Uterus (tissue), 4 donors: ENCODE results near the gene COL5A1. TPM values are rescaled to one million over a fixed set of nuclear protein-coding genes. Genes with fewer than 3 reads are reported as not detected.

Source experiments
- DNase-seq, 2 donors: peaks; one replicate each; pipeline ENCODE4 v3.0.0-alpha.2; 2019 to 2020
- H3K27ac ChIP-seq, 2 donors: fragments of 200-600 bp; sonication (generic); 1 replicate in 1 of 2; 2 replicates in 1 of 2; pipeline ENCODE4 v1.5.1; 2016 to 2018
- H3K27me3 ChIP-seq, 2 donors: fragments of 200-600 bp; sonication (generic); one replicate each; pipeline ENCODE4 v1.5.1; 2018 to 2019; ENCODE audit warnings: control low read depth in 1 of 2
- H3K36me3 ChIP-seq, 2 donors: fragments of 200-600 bp; sonication (generic); one replicate each; pipeline ENCODE4 v1.5.1; 2019; ENCODE audit warnings: control low read depth in 1 of 2
- H3K4me1 ChIP-seq, 2 donors: fragments of 200-600 bp; sonication (generic); one replicate each; pipeline ENCODE4 v1.5.1; 2018 to 2019; ENCODE audit warnings: control low read depth in 1 of 2
- H3K4me3 ChIP-seq, 2 donors: fragments of 200-600 bp; sonication (generic); 1 replicate in 1 of 2; 2 replicates in 1 of 2; pipeline ENCODE4 v1.5.1; 2018 to 2019; ENCODE audit warnings: mild to moderate bottlenecking in 1 of 2
- H3K9me3 ChIP-seq, 2 donors: fragments of 200-600 bp; sonication (generic); one replicate each; pipeline ENCODE4 v1.5.1; 2019; ENCODE audit warnings: control low read depth in 1 of 2
- POLR2A ChIP-seq, 2 donors: fragments of 450-650 bp; IDR thresholded peaks; one replicate each; pipeline ENCODE4 v1.6.1; 2016; ENCODE audit warnings: antibody characterized with exemption in 2 of 2, mild to moderate bottlenecking in 1 of 2, moderate library complexity in 1 of 2
- intact Hi-C: fragments of 100-400 bp; cut with DNase I; formaldehyde crosslinking; loops from one replicate; pipeline ENCODE4 v1.15.1; 2023; ENCODE audit warnings: low total_unique reads
- total RNA-seq, 4 donors: library from RNA; depleted of rRNA in 3 of 4; stranded (reverse); fragments of >200 nt in 3 of 4; gene quantifications; one replicate each; pipeline versions ENCODE4 v1.1.0 to v1.2.4, GENCODE V29; 2014 to 2023
- TF ChIP-seq, protein P1 (sequence below), 4 experiments: fragments of 200-600 bp in 2 of 4; fragments of 450-650 bp in 2 of 4; sonication (generic) in 2 of 4; IDR thresholded peaks; one replicate each; pipeline ENCODE4 v1.5.1; 2016 to 2019; ENCODE audit warnings: antibody characterized with exemption in 4 of 4, mild to moderate bottlenecking in 2 of 4, moderate library complexity in 1 of 4
- donor health status: DM: yes; HTN: yes; CAD: no.

The COL5A1 gene
- total RNA-seq, 4 donors from 2014 or later: 21.2 to 604 (median 129) TPM

DNA sequence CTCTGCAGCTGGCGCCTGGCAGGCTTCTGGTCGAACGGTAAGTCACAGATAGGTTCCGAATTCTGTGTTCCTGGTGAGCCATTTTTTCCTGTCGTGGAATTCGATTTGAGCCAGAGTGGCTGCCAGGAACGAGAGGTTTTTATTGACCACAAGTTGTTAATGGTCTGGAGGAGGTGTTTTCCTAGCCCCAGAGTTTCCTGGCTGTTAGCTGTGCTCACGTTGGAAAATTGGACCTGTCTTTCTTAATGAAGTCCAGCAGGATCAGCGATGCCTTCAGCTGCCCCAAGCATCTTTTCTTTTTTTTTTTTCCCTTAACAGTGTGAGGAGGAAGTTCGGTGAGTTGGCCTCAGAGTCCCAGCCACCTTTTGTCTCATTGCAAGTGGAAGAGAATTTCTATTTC is 62.9 kb downstream of the COL5A1 start:
- peak overlapping the region; percentile 90 to 95 for H3K27ac ChIP-seq
- peaks cover 21 to 43% of the 10 kb centered on the region in 2 donors for H3K4me1 ChIP-seq
- no peak for DNase-seq

GRCh38 chr9:134705786-134706185 is 64.2 kb downstream of the COL5A1 start:
- no peaks in the 10 kb centered on the region for H3K36me3 ChIP-seq
- H3K4me3 ChIP-seq: no peak overlapping the region
- intact Hi-C loops: no loop called here
- no peak for DNase-seq
- TF ChIP-seq POLR2A (IDR thresholded peaks at IDR 0.05): no peak
- TF ChIP-seq, protein P1, sequence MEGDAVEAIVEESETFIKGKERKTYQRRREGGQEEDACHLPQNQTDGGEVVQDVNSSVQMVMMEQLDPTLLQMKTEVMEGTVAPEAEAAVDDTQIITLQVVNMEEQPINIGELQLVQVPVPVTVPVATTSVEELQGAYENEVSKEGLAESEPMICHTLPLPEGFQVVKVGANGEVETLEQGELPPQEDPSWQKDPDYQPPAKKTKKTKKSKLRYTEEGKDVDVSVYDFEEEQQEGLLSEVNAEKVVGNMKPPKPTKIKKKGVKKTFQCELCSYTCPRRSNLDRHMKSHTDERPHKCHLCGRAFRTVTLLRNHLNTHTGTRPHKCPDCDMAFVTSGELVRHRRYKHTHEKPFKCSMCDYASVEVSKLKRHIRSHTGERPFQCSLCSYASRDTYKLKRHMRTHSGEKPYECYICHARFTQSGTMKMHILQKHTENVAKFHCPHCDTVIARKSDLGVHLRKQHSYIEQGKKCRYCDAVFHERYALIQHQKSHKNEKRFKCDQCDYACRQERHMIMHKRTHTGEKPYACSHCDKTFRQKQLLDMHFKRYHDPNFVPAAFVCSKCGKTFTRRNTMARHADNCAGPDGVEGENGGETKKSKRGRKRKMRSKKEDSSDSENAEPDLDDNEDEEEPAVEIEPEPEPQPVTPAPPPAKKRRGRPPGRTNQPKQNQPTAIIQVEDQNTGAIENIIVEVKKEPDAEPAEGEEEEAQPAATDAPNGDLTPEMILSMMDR (IDR thresholded peaks at IDR 0.05): no peak
- H3K4me1 ChIP-seq: peaks cover 21 to 51% of the 10 kb centered on the region in 2 donors
- no peaks in the 10 kb centered on the region for H3K27me3 ChIP-seq
- H3K9me3 ChIP-seq: no peaks in the 10 kb centered on the region
- H3K27ac ChIP-seq: peak overlapping the region; percentile 90 to 95

More for the DNA sequence above, 62.9 kb downstream of the COL5A1 start:
- intact Hi-C loops: no loop called here
- H3K9me3 ChIP-seq: no peaks in the 10 kb centered on the region
- no peaks in the 10 kb centered on the region for H3K36me3 ChIP-seq
- no peak overlapping the region for H3K4me3 ChIP-seq
- H3K27me3 ChIP-seq: no peaks in the 10 kb centered on the region
- no peak for TF ChIP-seq POLR2A (IDR thresholded peaks at IDR 0.05)
- TF ChIP-seq, protein P1 (IDR thresholded peaks at IDR 0.05): no peak

DNA sequence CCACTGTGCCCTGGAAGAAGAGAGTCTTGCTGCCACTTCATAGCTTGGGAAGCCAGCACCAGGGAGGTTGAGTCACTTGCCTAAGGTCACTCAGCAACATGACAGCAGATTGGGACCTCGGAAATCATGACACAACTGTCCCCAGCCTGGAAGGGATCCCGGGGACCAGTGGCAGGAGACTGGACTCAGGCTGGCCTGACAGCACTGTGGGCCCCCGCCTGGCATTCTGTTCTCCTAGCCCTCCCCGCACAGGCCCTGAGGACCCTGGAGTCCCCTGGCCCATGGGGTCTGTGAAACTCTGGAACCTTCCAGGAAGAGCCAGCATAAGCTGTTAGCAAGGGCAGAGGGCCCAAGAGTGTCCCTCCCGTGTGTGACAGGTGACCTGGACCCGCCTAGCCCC is 64.9 kb downstream of the COL5A1 start:
- TF ChIP-seq POLR2A (IDR thresholded peaks at IDR 0.05): no peak
- TF ChIP-seq, protein P1 (IDR thresholded peaks at IDR 0.05): no peak
- no peak for DNase-seq
- Histone ChIP-seq H3K27me3 (no peaks in the 10 kb centered on the region), H3K4me1 (peaks cover 21 to 51% of the 10 kb centered on the region in 2 donors), H3K4me3 (no peak overlapping the region), H3K36me3 (no peaks in the 10 kb centered on the region), H3K27ac (peak overlapping the region; percentile 90 to 95), H3K9me3 (no peaks in the 10 kb centered on the region)
- intact Hi-C loops: no loop called here

- DNase-seq: peak; percentile 91 to 93
- peak in 1 of 2 donors; percentile 0 for TF ChIP-seq POLR2A (IDR thresholded peaks at IDR 0.05)
- TF ChIP-seq, protein P1 (IDR thresholded peaks at IDR 0.05): no peak
- no peaks in the 10 kb centered on the region for H3K36me3 ChIP-seq
- H3K4me3 ChIP-seq: no peak overlapping the region
- H3K27ac ChIP-seq: peak overlapping the region; percentile 90 to 95
- intact Hi-C loops: no loop called here
- H3K4me1 ChIP-seq: peaks cover 21 to 51% of the 10 kb centered on the region in 2 donors
- H3K9me3 ChIP-seq: no peaks in the 10 kb centered on the region
- H3K27me3 ChIP-seq: no peaks in the 10 kb centered on the region
Measured at GRCh38 chr9:134707031-134707680, 65.6 kb downstream of the COL5A1 start.

- H3K4me3 ChIP-seq: no peak overlapping the region
- H3K27ac ChIP-seq: peak overlapping the region; percentile 90 to 95
- no peak for DNase-seq
- peaks cover 21 to 51% of the 10 kb centered on the region in 2 donors for H3K4me1 ChIP-seq
- no peaks in the 10 kb centered on the region for H3K9me3 ChIP-seq
- TF ChIP-seq, protein P1 (IDR thresholded peaks at IDR 0.05): no peak
- H3K27me3 ChIP-seq: no peaks in the 10 kb centered on the region
- intact Hi-C loops: no loop called here
- no peaks in the 10 kb centered on the region for H3K36me3 ChIP-seq
Measured at GRCh38 chr9:134707731-134708671, 66.4 kb downstream of the COL5A1 start.
